ENCODE data around the gene SLMAP.

The SLMAP gene, protein sequence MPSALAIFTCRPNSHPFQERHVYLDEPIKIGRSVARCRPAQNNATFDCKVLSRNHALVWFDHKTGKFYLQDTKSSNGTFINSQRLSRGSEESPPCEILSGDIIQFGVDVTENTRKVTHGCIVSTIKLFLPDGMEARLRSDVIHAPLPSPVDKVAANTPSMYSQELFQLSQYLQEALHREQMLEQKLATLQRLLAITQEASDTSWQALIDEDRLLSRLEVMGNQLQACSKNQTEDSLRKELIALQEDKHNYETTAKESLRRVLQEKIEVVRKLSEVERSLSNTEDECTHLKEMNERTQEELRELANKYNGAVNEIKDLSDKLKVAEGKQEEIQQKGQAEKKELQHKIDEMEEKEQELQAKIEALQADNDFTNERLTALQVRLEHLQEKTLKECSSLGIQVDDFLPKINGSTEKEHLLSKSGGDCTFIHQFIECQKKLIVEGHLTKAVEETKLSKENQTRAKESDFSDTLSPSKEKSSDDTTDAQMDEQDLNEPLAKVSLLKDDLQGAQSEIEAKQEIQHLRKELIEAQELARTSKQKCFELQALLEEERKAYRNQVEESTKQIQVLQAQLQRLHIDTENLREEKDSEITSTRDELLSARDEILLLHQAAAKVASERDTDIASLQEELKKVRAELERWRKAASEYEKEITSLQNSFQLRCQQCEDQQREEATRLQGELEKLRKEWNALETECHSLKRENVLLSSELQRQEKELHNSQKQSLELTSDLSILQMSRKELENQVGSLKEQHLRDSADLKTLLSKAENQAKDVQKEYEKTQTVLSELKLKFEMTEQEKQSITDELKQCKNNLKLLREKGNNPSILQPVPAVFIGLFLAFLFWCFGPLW

DNA sequence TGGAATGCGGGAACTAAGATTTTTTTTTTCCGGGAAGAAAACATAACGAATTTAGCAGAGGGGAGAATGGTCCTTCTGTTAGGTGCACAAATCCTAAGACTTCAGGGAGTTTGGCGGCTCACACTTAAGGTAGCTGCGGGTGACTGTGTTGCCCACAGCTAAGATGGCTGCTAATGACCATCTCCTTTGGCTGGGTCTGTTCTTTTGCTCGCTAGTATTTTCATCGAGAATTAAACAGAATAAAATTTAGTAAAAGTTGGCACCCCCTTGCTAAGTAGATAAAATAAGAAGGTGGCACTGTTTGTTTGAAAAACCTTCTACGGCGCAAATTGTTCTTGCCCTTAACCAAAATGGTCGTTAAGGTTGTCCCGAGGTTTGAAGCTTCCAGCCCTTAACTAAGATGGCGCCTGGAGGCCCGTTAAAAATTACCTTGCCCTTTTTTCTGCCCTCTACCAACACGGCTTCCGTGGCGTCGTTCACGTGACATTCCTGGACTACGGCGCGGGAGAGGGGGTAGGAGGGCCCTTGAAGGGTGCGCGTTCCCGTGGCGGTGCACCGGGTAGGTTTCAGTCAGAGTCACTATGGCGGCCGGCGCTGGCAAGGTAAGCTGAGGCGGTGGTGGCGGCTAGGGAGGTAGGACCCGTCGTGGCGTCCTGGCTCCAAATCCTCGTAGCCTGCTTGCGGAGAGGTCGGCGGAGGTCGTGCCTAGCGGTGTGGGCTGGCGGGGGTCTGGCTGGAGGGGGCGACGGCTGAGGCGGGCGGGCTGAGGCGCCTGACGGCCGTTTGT, at the start of gene SLMAP:
SLMAP (plus strand) TSS at position 569 of the 787 bp plus-strand sequence. CDS start 1,343 bp downstream, outside the sequence.
- peak; percentile 97 for DNase-seq

DNA sequence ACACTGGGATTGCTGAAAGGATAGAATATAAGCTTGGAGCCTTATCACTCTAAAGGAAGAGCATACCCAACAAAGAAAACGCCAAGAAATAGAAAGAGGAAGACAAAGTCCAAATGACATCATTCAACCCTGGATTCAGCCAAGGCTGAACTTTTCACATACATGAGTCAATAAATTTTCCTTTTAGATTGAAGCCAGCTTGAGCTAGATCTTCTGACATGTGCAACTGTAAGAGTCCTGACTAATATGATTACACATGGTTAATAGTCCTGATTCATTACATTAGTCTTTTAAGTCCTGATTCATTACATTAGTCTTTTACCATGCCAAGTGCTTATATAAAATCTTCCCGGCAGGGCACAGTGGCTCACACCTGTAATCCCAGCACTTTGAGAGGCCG, 49.6 kb upstream of the SLMAP start:
- DNase-seq = no peak

DNA sequence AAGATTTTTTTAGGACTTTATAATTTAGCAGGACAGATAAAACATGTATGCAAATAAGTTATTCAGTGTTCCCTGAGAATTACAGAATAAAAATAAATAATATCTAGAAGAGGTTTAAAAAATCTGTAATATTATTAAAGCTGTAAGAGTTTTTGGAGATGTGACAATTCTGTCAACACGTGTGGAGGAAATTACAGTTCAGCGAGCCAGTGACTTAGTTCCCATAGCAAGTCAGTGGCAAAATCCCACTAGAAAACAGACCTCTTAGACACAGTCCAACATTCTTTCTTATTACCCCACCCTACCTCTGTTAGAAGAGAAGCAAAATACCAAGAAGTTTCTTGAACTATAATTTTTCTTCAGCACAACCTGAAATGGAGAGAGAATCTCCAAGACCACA, 47.1 kb upstream of the SLMAP start:
- no peak for DNase-seq

DNA sequence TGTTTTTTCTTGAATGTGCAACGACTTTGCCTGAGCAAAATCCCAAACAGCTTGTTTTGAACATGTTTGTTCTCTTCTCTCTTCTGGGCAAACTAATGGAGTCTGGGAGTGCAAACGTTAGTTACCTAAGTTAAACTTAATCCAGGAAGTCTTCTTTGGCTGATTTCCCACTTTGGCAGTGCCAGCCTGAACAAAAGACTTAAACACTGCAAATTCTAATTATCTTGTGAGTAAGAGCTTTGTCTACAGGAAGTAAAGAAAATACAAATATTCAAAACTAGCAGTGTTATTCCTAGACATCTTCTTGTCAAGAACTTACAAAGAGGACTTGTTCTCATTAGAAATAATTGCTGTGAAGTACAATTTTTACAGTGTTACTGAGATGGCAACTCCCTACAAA, 46.5 kb upstream of the SLMAP start:
- DNase-seq = no peak

DNA sequence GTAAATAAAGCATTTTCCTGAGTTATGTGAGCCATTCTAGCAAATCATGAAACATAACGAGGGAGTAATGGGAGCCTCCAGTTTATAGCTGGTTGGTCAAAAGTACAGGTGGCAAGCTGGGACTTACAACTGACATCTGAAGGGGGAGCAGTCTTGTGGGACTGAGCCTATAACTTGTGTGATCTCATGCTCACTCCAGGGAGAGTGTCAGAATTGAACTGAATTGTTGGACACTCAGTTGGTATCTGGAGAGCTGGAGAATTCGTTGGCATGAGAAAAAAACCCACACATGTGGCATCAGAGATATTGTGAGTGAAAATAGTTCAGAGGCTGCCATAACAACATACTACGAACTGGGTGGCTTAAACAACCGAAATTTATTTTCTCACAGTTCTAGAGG, 40.4 kb upstream of the SLMAP start:
- DNase-seq = no peak

DNA sequence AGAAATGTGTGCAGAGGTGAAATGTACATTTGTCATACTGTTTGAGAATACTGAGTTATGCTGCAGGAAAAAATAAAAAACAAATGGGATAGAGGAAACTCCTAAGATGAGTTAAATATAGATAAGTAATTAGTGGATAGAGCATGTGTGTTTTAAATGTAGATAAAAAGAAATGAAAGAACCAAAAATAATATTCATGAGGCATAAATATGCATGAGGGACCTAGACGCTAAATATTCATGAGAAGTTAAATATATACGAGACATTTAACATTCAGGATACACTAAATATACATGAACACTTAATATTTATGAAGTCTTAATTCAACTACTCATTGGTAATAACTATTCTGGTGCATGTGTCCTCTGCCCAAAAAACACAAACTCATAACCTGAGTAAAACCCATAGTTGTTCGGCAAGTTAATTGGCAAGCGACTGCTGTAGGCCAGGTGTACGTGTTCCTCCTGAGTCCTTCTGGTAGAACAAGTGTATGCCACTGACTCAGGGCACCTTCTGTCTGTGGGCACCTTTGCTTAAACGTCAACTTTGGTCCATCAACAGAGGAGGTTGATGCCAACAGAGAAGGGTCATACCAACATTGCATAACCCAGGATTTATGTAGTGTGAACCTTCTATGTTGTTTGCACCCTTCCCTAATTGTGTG, 38.8 kb upstream of the SLMAP start:
- DNase-seq = no peak

DNA sequence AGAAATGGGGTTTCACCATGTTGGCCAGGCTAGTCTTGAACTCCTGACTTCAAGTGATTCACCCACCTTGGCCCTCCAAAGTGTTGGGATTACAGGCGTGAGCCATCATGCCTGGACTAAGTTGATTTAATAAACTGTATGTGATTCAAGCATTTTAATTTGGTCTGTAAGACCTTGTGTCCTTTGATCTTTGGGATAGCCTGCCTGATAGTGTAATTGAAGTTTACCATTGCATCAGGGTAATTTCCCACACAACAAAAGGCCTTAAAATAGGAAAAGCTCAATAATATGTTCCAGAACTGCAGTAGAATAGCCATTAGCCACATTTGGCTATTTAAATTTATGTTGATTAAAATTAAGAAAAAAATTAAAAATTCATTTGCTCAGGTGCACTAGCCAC, 38.0 kb upstream of the SLMAP start:
- DNase-seq = no peak

DNA sequence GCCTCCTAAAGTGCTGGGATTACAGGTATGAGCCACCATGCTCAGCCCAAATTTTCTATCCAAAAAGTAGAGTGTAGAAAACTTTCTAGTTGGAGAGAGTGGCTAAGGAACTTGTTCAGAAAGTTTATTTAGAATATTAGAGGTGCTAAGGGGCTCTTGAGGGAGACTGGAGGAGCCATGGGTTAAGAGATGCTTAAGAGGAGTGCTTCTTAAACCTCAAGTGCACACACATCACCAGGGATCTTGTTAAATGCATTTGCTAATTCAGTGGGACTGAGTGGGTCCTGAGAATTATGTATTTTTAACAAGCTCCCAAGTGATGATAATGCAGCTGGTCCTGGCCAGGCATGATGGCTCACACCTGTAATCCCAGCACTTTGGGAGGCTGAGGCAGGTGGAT, 29.7 kb upstream of the SLMAP start:
- DNase-seq = no peak

DNA sequence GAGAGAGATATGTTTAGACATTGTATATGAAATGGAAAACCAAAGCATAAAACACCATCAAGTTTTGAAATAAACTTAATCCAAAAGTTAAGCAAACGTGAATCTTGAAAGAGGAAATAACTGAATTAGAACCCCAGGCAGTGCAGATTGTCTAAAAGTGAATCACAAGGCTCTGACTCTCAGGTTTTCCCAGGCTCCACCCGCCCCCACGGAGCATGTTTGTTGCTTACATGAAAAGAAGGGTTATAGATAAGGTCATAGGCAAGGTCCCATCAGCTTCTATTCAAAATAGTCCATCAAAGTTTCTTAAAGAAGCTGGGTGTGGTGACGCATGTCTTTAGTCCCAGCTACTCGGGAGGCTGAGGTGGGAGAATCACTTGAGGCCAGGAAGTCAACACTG, 29.0 kb upstream of the SLMAP start:
- no peak for DNase-seq

DNA sequence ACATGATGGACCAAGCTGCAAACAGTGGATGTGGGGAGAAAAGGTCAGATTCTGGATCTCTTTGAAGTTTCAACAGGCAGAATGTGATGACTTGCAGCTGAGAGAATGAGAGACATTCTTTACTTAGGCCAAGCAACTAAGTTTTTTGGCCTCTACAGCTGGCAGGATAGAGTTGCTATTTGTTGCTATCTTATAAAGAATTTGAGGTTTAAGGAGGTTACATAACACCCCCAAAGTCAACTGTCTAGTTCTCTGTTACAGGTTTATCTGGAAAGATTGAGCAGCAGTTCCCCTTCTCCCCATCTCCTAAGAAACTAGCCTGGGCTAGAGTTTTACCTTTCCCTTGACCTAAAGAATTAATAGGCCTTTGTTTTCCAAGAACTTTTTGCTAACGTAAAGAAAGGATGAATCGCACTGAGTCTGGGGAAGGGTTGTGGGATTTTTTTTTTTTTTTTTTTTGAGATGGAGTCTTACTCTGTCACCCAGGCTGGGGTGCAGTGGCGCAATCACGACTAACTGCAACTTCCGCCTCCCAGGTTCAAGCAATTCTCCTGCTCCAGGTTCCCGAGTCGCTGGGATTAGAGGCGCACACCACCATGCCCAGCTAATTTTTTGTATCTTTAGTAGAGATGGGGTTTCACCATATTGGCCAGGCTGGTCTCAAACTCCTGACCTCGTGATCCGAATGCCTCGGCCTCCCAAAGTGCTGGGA, 26.6 kb upstream of the SLMAP start:
- no peak for DNase-seq

DNA sequence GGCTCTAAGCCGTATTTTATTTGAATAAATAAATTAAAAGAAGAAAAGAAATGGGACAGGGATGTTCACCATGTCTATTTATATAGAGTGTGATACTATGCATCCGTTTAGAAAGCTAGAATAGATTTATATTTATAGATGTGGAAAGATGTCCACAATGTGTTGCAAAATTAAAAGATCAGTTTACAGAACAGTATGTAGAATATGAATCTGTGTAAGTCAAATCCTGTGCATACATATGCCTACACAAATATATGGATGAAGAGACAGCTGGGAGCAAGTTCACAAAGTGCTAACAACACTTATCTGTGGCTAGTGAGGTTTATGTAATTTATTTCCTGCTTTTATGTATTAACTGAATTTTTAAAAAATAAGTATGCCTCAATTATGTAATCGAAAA, 25.4 kb upstream of the SLMAP start:
- no peak for DNase-seq

DNA sequence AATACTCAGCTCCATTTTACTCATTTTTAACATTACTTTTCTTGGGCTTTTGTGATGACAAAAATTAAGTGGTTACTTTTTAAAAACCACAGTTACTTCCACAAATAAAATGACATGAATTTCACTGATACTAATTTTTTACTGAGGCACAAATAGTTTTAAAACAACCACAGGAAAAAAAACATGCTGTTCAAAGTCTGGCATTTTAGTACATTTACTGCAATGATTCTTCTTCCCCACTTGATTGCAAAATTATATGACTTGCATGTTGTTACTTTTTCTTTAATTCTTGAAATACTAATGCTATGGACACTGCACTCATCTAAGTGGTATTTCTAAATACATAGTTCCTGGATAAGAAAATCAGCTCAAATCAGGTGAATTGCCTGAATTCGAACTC, 24.8 kb upstream of the SLMAP start:
- no peak for DNase-seq

DNA sequence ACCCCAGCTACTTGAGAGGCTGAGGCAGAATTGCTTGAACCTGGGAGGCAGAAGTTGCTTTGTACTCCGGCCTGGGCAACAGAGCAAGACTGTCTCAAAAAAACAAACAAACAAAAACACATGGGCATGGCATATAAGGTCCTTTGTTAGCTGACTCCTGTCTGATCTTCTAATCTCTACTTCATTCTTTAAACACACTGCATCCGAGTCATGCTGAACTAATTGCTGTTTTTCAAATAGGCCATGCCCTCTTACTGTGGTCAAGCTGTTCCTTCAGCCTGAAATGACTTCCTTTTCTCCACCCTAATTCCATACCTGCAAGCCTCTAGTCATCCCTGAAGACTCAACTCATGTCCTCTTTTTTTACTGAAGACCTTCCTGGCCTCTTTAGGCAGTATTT, 22.3 kb upstream of the SLMAP start:
- DNase-seq = no peak

DNA sequence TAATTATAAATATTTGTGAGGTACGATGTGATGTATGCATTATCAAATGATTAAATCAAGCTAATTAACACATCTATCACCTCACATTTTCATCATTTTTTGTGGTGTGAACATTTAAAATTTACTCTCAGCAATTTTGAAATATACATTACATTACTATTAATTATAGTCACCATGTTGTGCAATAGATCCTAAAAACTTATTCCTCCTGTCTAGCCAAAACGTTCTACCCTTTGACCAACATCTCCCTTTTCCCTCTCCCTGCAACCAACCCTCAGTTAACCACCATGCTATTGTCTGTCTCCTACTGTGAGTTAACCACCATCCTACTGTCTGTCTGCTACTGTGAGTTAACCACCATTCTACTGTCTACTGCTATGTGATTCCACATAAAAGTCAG, 20.7 kb upstream of the SLMAP start:
- no peak for DNase-seq

DNA sequence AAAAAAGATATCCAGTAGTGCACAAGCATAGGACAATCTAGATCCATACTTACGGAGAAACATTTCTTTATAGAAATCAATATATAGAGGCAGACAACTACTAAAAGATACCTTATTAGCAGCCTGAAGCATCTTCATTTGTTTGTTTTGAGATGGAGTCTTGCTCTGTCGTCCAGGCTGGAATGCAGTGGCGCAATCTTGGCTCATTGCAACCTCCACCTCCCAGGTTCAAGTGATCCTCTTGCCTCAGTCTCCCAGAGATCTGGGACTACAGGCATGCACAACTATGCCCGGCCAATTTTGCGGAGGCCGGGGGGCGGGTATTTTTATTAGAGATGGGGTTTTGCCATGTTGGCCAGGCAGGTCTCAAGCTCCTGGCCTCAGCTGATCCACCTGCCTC, 18.3 kb upstream of the SLMAP start:
- no peak for DNase-seq

DNA sequence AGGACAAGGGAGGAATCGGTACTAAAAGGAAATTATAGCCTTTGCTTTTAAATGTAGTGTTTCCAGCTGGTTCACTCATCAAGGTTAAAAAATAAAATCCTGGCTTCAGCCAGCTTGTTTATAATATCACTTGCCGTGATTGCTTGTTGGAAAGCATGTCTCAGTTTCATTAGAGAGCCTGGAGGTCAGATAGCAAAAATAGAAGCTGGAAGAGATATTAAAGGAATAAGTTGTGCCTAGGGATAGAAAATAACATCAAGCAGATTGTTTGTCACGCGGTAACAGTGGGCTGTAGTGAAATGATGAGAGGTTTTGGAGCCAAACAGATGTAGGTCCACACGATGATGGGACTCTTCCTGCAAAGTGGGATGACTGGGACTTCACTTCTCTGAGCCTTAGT, 17.7 kb upstream of the SLMAP start:
- no peak for DNase-seq

DNA sequence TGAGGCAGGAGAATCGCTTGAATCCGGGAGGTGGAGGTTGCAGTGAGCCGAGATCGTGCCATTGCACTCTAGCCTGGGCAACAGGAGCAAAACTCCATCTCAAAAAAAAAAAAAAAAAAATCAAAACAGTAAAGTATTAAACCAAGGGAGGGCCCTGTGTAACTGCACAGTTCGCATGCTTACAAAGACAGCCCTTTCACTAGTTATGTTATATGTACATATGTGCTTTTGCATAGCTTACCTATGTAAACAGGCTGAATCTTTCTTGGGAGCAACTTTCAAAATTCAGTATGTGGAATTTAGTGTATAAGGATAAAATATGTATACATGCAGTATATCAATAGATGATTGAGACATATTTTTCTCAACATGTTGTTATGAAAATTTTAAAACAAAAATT, 16.1 kb upstream of the SLMAP start:
- no peak for DNase-seq

DNA sequence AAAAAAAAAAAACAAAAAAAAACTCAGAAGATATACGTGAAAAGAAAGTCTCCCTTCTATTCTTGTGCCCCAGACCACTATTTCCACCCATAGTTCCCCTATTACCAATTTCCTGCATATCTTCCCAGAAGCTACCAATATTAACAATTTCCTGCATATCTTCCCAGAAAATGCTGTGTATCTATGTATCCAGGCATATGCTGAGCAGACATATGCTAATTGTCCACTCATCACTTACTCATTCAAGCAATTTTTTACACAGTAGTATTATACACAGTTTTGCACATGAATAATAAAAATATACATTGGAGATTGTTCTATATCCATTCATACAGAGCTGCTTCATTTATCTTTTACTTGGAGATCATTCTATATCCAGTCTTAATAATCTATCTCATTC, 12.6 kb upstream of the SLMAP start:
- no peak for DNase-seq

DNA sequence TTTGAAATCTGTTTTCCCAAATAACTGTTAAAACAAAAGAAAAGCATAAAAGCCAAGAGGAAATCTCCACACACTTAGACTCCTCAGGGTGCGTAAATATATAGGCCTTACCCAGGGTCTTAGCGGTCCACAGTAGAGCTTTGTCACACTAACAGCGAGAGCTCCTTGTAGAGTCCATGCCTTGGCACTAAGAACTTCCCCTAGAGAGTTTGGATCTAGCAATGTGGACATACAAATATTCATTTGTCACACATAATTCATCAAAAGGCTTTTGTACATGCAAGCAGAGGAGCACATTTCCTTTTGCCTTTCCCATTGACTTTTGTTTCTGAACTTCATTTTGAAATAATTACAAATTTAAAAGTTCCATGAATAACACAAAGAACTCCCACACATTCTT, 11.0 kb upstream of the SLMAP start:
- DNase-seq = no peak

DNA sequence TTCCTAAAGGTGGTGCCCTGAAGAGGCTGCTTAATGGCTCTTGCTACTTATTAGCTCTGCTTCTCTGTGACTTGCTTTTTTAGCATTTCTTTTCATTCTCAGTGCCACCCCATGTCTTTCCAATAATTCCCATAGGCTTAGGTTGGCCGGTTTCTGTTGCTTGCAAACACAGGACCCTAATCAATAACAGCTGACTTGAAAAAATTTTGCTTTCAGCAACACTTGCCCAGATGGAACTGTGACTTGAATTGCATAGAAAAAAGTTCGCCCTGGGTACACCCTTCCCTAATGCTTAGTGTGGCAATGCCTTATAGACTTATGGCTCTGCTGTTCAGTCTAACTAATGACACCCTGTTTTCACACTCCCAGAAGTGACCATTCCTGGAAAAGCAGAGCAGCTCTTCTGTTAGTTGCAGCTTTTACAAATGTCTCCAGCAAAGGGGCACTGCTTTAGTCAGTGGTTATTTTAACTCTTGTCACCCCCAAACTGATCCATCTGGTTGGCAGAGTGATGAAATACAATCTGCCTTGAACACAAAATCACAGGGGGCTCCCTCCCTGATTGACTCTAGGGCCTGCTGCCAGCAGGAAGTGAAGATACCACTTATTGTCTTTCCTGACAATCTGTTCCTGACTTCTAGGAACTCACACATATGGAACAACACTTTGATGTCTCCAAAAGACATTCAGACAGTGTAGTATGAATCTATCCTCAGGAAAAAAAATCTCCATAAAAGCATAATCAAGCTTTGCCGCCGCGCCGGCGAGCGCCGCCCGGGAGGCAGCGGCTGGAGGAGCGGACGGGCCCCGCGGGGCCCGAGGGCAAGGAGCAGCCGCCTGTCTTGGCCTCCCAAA, 9.7 kb upstream of the SLMAP start:
- DNase-seq = no peak

DNA sequence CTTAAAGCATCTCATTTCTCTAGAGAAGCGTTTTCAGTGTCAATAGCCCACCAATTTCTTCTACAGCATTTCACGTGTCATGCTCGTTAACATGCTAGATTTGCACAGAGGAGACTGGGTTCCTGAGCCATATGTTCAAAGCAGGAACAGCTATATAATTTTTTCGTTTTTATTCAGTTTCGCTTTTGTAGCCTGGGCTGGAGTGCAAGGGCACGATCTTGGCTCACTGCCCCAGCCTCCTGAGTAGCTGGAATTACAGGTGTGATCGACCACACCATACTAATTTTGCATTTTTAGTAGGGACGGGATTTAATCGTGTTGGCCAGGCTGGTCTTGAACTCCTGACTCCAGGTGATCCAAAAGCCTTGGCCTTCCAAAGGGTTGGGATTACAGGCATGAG, 6.6 kb upstream of the SLMAP start:
- no peak for DNase-seq

All from right hindlimb (tissue), 1 donor.